Measurements from ENCODE around the gene RNF26. TPM values are rescaled to one million over a fixed set of nuclear protein-coding genes. Genes with fewer than 3 reads are reported as not detected.

Gene RNF26
- total and polyA plus RNA-seq, 2 of the 13 experiments (the other 11 are each of a cell fraction or from before 2014, with no cell fraction given) = 11.9 to 26.3 TPM

DNA sequence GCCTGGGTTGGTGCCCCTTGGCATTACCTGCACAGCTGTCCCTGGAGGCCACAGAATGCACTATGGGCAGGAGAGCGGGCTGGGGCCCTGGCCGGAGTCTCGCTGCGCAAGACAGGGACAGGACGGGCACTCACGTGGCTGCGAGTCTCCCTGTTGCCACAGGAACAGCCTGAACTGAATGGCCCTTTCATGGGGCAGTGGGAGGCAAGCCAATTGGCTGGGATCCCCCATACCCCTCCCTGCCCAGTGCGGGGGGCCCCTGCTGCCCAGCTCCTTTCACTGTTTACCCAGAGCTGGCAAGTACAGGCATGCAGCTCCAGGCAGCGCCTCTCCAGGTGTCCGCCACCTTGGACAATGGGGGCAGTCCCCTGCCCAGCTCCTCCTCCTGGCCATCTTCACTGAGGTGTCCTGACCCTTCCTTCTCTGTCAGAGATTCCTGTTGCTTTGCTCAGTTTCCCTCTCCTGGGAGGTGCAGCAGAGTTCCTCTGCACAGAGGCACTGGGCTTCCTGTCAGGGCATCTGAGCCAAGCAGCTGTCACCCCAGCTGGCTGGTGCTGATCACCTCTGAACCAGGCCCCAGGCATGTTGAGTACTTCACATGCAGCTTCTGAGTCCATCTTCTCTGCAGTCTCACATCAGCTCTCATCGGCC is 42.0 kb downstream of the RNF26 start (continued):
- TF ChIP-seq, protein P1, sequence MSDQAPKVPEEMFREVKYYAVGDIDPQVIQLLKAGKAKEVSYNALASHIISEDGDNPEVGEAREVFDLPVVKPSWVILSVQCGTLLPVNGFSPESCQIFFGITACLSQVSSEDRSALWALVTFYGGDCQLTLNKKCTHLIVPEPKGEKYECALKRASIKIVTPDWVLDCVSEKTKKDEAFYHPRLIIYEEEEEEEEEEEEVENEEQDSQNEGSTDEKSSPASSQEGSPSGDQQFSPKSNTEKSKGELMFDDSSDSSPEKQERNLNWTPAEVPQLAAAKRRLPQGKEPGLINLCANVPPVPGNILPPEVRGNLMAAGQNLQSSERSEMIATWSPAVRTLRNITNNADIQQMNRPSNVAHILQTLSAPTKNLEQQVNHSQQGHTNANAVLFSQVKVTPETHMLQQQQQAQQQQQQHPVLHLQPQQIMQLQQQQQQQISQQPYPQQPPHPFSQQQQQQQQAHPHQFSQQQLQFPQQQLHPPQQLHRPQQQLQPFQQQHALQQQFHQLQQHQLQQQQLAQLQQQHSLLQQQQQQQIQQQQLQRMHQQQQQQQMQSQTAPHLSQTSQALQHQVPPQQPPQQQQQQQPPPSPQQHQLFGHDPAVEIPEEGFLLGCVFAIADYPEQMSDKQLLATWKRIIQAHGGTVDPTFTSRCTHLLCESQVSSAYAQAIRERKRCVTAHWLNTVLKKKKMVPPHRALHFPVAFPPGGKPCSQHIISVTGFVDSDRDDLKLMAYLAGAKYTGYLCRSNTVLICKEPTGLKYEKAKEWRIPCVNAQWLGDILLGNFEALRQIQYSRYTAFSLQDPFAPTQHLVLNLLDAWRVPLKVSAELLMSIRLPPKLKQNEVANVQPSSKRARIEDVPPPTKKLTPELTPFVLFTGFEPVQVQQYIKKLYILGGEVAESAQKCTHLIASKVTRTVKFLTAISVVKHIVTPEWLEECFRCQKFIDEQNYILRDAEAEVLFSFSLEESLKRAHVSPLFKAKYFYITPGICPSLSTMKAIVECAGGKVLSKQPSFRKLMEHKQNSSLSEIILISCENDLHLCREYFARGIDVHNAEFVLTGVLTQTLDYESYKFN (CRISPR knock-in tag; conservative IDR thresholded peaks at IDR 0.05) = peak; percentile 68
- TF ChIP-seq ZNF160 (CRISPR knock-in tag; IDR thresholded peaks at IDR 0.05) (no peak), KLF11 (CRISPR knock-in tag; IDR thresholded peaks at IDR 0.05) (0 out of 2 replicates have a peak, but pooled peaks have one; percentile 49), MLLT10 (CRISPR knock-in tag; IDR thresholded peaks at IDR 0.05) (no peak), ZNF282 (IDR thresholded peaks at IDR 0.05; ENCODE audit: partially characterized antibody) (no peak), MTERF4 (CRISPR knock-in tag; IDR thresholded peaks at IDR 0.05) (no peak), ZNF614 (CRISPR knock-in tag; IDR thresholded peaks at IDR 0.05; ENCODE audit: borderline replicate concordance) (no peak), CEBPG (CRISPR knock-in tag; IDR thresholded peaks at IDR 0.05) (peak; percentile 31), PHF20 (CRISPR knock-in tag; IDR thresholded peaks at IDR 0.05) (no peak), ZNF546 (CRISPR knock-in tag; conservative IDR thresholded peaks at IDR 0.05) (no peak), NONO (IDR thresholded peaks at IDR 0.05) (no peak), NONO (CRISPR knock-in tag; conservative IDR thresholded peaks at IDR 0.05) (peak; percentile 50; the same call in 1 of the 2 replicates), ZNF720 (CRISPR knock-in tag; IDR thresholded peaks at IDR 0.05) (no peak), ZNF121 (CRISPR knock-in tag; IDR thresholded peaks at IDR 0.05) (peak; percentile 73; the same call in 1 of the 2 replicates), KLF15 (CRISPR knock-in tag; IDR thresholded peaks at IDR 0.05; ENCODE audit: borderline replicate concordance) (no peak), ADNP (CRISPR knock-in tag; IDR thresholded peaks at IDR 0.05) (no peak)
- TF ChIP-seq, protein P2, sequence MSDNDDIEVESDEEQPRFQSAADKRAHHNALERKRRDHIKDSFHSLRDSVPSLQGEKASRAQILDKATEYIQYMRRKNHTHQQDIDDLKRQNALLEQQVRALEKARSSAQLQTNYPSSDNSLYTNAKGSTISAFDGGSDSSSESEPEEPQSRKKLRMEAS (IDR thresholded peaks at IDR 0.05) = peak; percentile 94
- TF ChIP-seq, protein P3, sequence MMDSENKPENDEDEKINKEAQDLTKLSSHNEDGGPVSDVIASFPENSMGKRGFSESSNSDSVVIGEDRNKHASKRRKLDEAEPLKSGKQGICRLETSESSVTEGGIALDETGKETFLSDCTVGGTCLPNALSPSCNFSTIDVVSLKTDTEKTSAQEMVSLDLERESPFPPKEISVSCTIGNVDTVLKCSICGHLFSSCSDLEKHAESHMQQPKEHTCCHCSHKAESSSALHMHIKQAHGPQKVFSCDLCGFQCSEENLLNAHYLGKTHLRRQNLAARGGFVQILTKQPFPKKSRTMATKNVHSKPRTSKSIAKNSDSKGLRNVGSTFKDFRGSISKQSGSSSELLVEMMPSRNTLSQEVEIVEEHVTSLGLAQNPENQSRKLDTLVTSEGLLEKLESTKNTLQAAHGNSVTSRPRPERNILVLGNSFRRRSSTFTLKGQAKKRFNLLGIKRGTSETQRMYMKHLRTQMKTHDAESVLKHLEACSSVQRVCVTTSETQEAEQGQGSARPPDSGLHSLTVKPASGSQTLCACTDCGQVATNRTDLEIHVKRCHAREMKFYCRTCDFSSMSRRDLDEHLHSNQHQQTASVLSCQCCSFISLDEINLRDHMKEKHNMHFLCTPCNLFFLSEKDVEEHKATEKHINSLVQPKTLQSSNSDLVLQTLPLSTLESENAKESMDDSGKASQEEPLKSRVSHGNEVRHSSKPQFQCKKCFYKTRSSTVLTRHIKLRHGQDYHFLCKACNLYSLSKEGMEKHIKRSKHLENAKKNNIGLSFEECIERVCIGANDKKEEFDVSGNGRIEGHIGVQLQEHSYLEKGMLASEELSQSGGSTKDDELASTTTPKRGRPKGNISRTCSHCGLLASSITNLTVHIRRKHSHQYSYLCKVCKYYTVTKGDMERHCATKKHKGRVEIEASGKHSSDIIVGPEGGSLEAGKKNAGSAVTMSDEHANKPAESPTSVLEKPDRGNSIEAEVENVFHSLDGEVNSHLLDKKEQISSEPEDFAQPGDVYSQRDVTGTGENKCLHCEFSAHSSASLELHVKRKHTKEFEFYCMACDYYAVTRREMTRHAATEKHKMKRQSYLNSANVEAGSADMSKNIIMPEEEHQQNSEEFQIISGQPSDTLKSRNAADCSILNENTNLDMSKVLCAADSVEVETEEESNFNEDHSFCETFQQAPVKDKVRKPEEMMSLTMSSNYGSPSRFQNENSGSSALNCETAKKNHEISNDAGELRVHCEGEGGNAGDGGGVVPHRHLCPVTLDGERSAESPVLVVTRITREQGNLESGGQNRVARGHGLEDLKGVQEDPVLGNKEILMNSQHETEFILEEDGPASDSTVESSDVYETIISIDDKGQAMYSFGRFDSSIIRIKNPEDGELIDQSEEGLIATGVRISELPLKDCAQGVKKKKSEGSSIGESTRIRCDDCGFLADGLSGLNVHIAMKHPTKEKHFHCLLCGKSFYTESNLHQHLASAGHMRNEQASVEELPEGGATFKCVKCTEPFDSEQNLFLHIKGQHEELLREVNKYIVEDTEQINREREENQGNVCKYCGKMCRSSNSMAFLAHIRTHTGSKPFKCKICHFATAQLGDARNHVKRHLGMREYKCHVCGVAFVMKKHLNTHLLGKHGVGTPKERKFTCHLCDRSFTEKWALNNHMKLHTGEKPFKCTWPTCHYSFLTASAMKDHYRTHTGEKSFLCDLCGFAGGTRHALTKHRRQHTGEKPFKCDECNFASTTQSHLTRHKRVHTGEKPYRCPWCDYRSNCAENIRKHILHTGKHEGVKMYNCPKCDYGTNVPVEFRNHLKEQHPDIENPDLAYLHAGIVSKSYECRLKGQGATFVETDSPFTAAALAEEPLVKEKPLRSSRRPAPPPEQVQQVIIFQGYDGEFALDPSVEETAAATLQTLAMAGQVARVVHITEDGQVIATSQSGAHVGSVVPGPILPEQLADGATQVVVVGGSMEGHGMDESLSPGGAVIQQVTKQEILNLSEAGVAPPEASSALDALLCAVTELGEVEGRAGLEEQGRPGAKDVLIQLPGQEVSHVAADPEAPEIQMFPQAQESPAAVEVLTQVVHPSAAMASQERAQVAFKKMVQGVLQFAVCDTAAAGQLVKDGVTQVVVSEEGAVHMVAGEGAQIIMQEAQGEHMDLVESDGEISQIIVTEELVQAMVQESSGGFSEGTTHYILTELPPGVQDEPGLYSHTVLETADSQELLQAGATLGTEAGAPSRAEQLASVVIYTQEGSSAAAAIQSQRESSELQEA (CRISPR knock-in tag; IDR thresholded peaks at IDR 0.05; ENCODE audit: not compliant biosample characterization) = no peak
